Measurements from ENCODE around the gene HHAT.

DNA sequence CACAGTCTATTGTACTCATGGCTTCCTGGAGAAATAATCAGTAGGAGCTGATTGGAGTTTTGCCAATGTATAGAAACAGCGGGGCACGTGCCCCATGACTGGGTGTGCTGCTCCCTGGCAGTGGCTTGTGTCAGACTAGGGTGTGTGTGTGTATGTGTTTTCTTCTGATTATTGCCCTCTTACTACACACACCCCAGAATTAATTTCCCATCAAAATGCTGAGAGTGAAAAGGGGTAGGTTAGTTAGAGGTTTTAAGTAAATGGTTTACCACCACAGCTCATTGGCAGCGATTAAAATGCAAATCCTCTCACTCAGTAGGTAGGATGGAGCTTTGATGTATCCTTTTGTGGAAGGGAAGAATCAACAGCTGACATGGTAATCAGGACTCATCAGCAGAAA, 29.9 kb downstream of the HHAT start:
- TF ChIP-seq, protein P1, sequence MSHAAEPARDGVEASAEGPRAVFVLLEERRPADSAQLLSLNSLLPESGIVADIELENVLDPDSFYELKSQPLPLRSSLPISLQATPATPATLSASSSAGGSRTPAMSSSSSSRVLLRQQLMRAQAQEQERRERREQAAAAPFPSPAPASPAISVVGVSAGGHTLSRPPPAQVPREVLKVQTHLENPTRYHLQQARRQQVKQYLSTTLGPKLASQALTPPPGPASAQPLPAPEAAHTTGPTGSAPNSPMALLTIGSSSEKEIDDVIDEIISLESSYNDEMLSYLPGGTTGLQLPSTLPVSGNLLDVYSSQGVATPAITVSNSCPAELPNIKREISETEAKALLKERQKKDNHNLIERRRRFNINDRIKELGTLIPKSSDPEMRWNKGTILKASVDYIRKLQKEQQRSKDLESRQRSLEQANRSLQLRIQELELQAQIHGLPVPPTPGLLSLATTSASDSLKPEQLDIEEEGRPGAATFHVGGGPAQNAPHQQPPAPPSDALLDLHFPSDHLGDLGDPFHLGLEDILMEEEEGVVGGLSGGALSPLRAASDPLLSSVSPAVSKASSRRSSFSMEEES (CRISPR knock-in tag; IDR thresholded peaks at IDR 0.05) = no peak
- TF ChIP-seq POLR2AphosphoS5 (IDR thresholded peaks at IDR 0.05; ENCODE audit: control insufficient read depth, insufficient read depth, low read depth, low read length) (no peak), L3MBTL2 (IDR thresholded peaks at IDR 0.05) (no peak), RFX1 (IDR thresholded peaks at IDR 0.05) (no peak), MTA1 (IDR thresholded peaks at IDR 0.05; ENCODE audit: borderline replicate concordance) (no peak), HNRNPLL (IDR thresholded peaks at IDR 0.05; ENCODE audit: low read depth, low read length, poor library complexity, severe bottlenecking) (no peak), GABPA (tag; conservative IDR thresholded peaks at IDR 0.05; ENCODE audit: low read depth) (no peak), LEF1 (IDR thresholded peaks at IDR 0.05) (no peak), TEAD2 (tag; IDR thresholded peaks at IDR 0.05) (no peak)
- TF ChIP-seq, protein P2, sequence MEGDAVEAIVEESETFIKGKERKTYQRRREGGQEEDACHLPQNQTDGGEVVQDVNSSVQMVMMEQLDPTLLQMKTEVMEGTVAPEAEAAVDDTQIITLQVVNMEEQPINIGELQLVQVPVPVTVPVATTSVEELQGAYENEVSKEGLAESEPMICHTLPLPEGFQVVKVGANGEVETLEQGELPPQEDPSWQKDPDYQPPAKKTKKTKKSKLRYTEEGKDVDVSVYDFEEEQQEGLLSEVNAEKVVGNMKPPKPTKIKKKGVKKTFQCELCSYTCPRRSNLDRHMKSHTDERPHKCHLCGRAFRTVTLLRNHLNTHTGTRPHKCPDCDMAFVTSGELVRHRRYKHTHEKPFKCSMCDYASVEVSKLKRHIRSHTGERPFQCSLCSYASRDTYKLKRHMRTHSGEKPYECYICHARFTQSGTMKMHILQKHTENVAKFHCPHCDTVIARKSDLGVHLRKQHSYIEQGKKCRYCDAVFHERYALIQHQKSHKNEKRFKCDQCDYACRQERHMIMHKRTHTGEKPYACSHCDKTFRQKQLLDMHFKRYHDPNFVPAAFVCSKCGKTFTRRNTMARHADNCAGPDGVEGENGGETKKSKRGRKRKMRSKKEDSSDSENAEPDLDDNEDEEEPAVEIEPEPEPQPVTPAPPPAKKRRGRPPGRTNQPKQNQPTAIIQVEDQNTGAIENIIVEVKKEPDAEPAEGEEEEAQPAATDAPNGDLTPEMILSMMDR (IDR thresholded peaks at IDR 0.05 in 2 of 3, conservative IDR thresholded peaks at IDR 0.05 in 1 of 3; ENCODE audit: insufficient read depth in 2 of 3, low read depth in 1 of 3, low read length in 3 of 3) = no peak
- TF ChIP-seq, protein P3, sequence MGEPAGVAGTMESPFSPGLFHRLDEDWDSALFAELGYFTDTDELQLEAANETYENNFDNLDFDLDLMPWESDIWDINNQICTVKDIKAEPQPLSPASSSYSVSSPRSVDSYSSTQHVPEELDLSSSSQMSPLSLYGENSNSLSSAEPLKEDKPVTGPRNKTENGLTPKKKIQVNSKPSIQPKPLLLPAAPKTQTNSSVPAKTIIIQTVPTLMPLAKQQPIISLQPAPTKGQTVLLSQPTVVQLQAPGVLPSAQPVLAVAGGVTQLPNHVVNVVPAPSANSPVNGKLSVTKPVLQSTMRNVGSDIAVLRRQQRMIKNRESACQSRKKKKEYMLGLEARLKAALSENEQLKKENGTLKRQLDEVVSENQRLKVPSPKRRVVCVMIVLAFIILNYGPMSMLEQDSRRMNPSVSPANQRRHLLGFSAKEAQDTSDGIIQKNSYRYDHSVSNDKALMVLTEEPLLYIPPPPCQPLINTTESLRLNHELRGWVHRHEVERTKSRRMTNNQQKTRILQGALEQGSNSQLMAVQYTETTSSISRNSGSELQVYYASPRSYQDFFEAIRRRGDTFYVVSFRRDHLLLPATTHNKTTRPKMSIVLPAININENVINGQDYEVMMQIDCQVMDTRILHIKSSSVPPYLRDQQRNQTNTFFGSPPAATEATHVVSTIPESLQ (CRISPR knock-in tag; IDR thresholded peaks at IDR 0.05) = no peak
